Measurements from ENCODE around the gene TFAP2C. TPM values are rescaled to one million over a fixed set of nuclear protein-coding genes. Genes with fewer than 3 reads are reported as not detected.

TFAP2C gene
- total RNA-seq, 1 donor from 2014 or later = 0.19 TPM

DNA sequence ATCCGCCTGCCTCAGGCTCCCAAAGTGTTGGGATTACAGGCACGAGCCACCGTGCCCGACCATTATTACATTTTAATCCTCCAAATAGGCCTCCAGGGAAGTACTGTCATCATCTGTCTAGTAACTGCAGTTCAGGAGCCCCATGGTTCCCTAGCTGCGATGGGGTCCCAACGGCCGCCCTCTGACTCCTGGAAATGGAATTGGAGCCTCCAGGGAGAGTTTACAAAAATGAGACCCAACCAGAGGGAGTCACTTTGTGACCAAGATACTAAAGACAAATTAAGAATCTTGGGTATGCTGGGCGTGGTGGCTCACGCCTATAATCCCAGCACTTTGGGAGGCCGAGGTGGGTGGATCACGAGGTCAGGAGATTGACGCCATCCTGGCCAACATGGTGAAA, 36.7 kb downstream of the TFAP2C start:
- Histone ChIP-seq H3K4me3 (no peak overlapping the region), H3K36me3 (no peaks in the 10 kb centered on the region), H3K4me1 (no peaks in the 10 kb centered on the region), H3K27me3 (ENCODE audit: low read depth) (peaks cover 87% of the 10 kb centered on the region), H3K9me3 (replicated peaks) (no peaks in the 10 kb centered on the region), H3K27ac (replicated peaks) (no peak overlapping the region)
- intact Hi-C loops (cut with micrococcal nuclease) = no loop called here
- TF ChIP-seq, protein P1, sequence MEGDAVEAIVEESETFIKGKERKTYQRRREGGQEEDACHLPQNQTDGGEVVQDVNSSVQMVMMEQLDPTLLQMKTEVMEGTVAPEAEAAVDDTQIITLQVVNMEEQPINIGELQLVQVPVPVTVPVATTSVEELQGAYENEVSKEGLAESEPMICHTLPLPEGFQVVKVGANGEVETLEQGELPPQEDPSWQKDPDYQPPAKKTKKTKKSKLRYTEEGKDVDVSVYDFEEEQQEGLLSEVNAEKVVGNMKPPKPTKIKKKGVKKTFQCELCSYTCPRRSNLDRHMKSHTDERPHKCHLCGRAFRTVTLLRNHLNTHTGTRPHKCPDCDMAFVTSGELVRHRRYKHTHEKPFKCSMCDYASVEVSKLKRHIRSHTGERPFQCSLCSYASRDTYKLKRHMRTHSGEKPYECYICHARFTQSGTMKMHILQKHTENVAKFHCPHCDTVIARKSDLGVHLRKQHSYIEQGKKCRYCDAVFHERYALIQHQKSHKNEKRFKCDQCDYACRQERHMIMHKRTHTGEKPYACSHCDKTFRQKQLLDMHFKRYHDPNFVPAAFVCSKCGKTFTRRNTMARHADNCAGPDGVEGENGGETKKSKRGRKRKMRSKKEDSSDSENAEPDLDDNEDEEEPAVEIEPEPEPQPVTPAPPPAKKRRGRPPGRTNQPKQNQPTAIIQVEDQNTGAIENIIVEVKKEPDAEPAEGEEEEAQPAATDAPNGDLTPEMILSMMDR (IDR thresholded peaks at IDR 0.05; ENCODE audit: borderline replicate concordance) = no peak
- DNase-seq = no peak

DNA sequence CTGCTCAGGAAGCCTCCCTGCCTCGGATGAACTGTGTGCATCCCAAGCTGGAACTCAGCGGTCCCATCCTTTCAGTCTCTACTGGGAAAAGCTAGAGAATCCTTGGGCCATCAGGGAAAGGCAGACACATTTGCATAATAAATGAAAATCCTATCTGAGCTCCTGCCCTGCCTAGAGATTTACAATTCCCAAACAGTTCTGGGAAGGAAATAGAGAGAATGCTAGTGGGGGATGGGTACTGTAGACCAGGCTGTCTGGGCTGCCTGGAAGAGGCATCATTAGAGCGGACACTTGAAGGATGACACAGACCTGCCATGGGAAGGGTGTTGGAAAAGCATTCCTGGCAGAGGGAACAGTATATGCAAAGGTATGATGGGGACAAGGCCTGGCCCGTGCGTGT, 44.3 kb downstream of the TFAP2C start:
- H3K4me3 ChIP-seq = no peak overlapping the region
- H3K27ac ChIP-seq (replicated peaks) = no peak overlapping the region
- no peaks in the 10 kb centered on the region for H3K9me3 ChIP-seq (replicated peaks)
- intact Hi-C loops (cut with micrococcal nuclease) = no loop called here
- TF ChIP-seq, protein P1 (IDR thresholded peaks at IDR 0.05; ENCODE audit: borderline replicate concordance) = no peak
- no peak for DNase-seq
- no peaks in the 10 kb centered on the region for H3K36me3 ChIP-seq
- H3K4me1 ChIP-seq = no peaks in the 10 kb centered on the region
- peaks cover 73% of the 10 kb centered on the region for H3K27me3 ChIP-seq (ENCODE audit: low read depth)

DNA sequence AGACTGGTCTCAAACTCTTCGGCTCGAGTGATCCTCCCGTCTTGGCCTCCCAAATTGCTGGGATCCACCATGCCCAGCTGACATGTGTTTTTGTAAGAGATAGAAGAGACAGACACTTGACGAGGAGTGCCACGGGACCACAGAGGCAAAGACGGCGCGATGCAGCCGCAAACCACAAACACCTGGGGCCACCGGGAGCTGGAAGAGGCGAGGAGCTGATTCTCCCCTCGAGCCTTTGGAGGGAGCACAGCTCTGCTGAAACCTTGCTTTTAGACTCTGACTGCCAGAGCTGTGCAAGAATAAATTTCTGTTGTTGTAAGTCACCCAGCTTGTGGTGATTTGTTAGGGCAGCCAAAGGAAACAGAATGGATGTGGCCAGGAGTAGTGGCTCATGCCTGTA, 46.9 kb downstream of the TFAP2C start:
- no peaks in the 10 kb centered on the region for H3K36me3 ChIP-seq
- H3K27ac ChIP-seq (replicated peaks) = no peak overlapping the region
- H3K9me3 ChIP-seq (replicated peaks) = no peaks in the 10 kb centered on the region
- TF ChIP-seq, protein P1 (IDR thresholded peaks at IDR 0.05; ENCODE audit: borderline replicate concordance) = no peak
- no peak overlapping the region for H3K4me3 ChIP-seq
- intact Hi-C loops (cut with micrococcal nuclease) = no loop called here
- no peak for DNase-seq
- no peaks in the 10 kb centered on the region for H3K4me1 ChIP-seq
- H3K27me3 ChIP-seq (ENCODE audit: low read depth) = peaks cover 82% of the 10 kb centered on the region

- H3K27ac ChIP-seq (replicated peaks) = no peak overlapping the region
- no peaks in the 10 kb centered on the region for H3K9me3 ChIP-seq (replicated peaks)
- peaks cover 89% of the 10 kb centered on the region for H3K27me3 ChIP-seq (ENCODE audit: low read depth)
- intact Hi-C loops (cut with micrococcal nuclease) = no loop called here
- H3K4me1 ChIP-seq = no peaks in the 10 kb centered on the region
- no peaks in the 10 kb centered on the region for H3K36me3 ChIP-seq
- no peak overlapping the region for H3K4me3 ChIP-seq
- TF ChIP-seq, protein P1 (IDR thresholded peaks at IDR 0.05; ENCODE audit: borderline replicate concordance) = no peak
- DNase-seq = no peak
Observed at GRCh38 chr20:56676679-56677078, 47.6 kb downstream of the TFAP2C start.

DNA sequence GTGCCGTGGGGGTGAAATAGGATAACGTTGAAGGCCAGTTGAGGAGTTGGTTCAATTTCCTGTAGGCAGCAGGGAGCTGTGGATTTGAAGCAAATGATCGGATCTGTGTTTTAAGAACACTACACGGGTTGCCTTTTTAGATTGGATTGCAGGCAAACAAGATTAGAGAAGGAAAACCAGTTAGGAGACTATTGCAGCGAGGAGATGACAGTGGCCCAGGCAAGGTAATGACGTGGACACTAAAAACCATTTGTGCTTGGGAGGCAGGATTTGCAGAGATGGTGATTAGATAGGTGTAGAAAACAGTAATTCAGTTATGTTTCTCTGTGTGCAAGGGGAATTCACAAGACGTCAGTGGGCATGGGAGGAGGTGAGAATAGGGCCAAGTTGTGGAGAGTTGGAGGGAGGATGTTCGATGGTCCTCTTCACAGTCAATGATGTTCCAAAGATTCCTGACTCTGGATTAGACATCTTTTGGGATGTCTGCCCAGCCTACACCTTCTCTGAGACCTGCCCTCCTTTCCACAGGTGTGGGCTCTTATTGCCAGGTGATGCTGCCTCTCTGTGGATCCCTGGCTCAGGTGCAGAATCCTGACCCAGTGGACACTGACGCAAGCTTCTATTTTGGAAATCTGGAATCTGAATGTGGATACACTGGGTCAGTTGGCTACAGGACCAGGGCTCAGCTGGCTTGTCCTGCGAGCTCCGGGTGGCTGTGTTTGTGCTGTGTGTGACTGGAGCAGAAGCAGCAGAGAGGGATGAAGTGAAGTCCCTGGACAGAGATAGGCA, 54.2 kb downstream of the TFAP2C start:
- H3K36me3 ChIP-seq = no peaks in the 10 kb centered on the region
- H3K27ac ChIP-seq (replicated peaks) = no peak overlapping the region
- no peaks in the 10 kb centered on the region for H3K9me3 ChIP-seq (replicated peaks)
- H3K27me3 ChIP-seq (ENCODE audit: low read depth) = peaks cover 93% of the 10 kb centered on the region
- intact Hi-C loops (cut with micrococcal nuclease) = no loop called here
- no peak overlapping the region for H3K4me3 ChIP-seq
- DNase-seq = no peak
- H3K4me1 ChIP-seq = no peaks in the 10 kb centered on the region
- TF ChIP-seq, protein P1 (IDR thresholded peaks at IDR 0.05; ENCODE audit: borderline replicate concordance) = no peak
